KG1 (cell line): Measurements from ENCODE around the gene CCDC33.

Source experiments
- DNase-seq: peaks from one replicate; lab custom pipeline; 2025; lab: John Stamatoyannopoulos, UW

CCDC33 gene

DNA sequence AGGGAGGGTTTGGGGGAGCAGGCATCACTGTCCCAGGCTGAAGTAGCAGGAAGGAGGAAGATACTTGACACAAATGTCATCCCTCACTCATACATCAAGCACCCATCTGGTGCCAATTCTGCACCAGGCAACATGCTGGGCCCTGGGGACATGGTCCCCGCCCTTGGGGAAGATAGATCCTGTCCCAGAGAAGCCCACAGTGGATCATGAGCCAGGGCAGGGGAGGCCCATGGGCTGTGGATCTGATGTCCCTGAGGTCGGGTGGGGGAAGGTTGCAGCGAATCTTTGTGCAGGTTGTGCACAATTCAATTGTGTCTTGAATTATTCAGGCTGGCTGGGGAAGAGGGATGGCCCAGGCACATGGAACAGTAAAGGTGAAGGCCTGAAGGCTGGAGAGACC, 6.4 kb upstream of the CCDC33 start:
- DNase-seq, result no peak

DNA sequence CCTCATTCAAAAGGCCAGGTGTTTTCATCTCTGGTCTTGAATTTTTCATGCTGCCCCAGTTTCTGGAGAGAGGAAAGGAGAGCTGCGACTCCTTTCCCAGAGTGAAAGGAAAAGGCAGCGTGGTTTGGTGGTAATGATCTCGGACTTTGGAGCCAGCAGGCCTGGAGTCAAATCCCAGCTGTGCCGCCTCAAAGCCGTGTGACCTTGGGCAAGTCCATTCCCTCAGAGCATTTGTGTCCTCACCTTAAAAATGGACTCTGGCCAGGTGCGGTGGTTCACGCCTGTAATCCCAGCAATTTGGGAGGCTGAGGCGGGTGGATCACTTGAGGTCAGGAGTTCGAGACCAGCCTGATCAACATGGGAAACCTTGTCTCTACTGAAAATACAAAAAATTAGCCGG, 4.7 kb upstream of the CCDC33 start:
- DNase-seq, result no peak

DNA sequence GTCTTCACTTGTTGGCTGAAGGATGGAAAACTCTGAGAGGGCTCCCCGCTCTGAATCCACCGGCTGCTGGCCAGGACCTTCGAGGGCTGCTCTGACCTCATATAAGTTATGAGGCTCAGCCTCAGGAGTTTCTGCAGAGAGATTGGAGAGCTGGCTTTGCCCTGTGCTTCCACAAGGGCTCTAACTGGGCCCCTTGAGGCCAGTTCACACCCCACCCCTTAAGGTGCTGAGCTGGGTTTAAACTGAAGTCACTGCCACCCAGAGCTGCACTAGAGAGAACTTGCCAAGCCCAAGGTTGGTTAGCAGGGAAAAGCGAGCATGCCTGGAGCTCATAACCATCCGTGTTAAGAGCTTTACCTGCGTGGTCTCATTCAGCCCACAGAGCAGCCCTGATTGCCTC, 2.8 kb upstream of the CCDC33 start:
- DNase-seq, result no peak

DNA sequence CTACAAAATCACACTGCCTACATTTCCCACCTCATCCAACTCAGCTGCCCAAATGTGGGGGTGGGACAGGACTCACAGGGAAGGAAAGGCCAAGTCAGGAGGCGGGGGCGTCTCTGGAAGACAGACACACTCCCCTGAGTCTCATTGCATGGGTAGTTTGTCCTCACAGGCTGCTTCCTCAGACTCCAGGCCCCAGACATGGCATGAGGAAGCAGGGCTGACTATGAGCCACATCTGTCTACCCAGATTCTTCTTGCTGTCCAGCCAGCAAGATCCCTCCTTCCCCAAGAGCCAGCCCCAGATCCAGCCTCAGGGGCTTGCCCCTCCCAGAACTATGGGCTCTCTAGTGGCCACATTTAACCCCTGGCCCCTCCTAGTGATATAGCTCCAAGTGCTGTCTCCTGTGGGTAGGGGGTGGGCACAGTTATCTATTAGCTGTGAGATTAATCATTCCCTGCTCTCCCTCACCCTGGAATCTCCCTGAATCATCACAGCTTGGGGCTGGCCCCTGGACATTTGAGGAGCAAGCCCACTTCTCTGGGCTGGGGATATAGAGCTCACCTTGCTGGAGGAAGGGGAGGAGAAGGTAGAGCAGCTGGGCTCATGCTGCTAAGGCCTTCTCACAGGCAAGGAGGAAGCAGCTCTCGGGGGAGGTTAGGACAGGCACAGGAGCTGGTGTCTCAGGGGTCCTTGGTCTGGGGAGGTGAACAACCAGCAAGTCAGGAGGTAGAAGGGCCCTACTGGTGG, 2.1 kb upstream of the CCDC33 start:
- no peak for DNase-seq

DNA sequence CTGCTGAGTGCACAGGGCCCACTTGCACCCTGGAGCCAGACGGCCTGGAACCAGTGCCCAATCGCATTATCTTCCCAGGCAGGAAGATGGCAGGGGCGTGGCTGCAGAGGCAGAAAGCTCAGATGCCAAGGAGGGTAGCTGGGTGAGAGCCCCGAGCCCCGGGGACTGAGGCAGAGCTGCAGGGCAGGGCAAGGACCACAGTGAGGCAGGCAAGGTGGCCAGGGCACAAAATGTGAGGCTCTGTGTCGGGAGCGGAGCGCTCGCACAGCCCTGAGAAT, 1.6 kb upstream of the CCDC33 start:
- no peak for DNase-seq

DNA sequence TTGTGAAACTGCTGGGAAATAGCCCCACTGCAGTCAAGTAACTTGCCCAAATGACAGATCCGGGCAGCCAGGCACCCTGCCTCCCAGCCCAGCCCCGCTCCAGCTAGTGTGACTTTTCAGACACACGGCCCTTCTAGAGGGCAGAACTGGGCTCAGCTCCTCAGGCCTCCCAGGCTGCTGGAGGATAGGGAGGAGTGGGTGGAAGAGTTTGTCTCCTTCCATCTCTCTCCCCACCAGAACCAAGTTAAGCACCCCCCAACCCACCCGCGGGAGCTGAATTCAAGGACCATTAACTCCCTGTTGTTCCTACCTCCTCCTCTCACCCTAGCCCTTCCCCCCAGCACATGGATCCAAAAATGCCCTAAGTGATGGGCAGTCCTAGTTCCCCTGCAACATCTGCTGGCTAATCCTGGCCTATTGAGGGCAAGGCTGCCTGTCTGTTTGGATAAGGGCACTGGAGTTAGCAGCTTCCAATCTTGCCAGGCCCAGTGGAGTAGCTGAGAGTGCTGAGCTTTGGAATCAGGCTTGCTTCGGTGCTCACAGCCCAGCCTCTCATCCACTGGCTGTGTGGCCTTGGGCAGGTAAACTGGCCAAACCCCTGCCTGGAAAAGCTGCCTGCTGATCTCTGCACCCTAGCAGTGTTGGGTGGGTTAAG, 3.1 kb downstream of the CCDC33 start:
- no peak for DNase-seq

DNA sequence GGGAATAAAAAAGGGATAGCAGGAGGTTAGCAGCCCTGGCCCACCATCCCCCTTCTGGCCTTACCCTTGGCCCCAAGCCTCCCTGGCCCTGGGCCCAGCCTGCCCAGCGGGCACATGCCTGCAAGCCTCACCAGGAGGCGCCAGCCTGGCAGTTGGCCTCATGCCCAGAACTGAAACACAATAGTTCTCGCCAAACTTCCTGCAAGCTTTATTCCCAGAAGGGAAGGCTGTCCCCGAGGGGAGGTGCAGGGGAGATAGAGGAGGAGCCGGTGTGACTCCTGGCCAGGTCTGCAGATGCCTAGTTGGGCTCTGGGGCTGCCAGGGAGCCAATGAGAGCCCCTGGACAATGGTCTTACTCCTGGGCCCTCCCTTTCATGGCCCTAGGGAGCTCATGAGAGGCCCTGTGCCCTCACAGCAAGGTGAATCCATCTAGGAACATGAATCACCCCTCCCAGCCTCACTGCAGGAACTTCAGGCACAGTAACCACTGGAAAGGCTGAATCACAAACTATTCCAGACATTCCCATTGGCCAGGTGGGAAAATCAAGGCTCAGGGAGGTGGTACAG, 4.0 kb downstream of the CCDC33 start:
- no peak for DNase-seq

DNA sequence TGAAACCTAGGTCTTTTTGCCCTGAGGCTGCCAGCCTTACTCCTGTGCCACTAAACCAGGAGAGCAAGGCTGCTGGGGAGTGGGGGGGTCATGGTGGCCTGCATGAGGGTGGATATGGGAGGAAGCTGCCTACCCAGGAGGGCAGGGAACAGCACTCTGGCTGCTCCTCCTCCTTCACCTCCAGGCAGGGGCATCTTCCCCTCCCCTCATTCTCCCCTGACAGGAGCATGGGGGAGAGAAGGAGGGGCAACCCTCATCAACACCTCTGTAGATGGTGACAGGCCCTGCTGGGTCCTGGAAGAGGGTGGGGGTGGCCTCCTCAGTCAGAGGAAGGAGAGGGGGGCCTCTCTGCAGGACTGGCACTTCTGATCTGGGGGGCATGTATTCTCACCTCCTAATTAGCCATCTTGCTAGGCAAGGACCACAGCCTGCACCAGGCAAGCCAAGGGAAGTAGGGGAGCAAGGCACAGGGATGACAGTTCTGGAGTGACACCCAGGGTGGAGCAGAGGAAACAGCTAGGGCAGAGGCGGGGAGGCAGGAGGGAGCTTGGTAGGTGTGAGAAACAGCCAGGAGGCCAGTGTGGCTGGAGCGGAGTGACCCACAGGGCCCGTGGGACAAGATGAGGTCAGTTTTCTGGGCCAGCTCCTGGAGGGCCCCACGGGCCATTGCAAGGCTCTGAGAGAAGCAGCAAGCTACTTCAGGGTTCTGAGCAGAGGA, 4.9 kb downstream of the CCDC33 start:
- DNase-seq, result no peak

DNA sequence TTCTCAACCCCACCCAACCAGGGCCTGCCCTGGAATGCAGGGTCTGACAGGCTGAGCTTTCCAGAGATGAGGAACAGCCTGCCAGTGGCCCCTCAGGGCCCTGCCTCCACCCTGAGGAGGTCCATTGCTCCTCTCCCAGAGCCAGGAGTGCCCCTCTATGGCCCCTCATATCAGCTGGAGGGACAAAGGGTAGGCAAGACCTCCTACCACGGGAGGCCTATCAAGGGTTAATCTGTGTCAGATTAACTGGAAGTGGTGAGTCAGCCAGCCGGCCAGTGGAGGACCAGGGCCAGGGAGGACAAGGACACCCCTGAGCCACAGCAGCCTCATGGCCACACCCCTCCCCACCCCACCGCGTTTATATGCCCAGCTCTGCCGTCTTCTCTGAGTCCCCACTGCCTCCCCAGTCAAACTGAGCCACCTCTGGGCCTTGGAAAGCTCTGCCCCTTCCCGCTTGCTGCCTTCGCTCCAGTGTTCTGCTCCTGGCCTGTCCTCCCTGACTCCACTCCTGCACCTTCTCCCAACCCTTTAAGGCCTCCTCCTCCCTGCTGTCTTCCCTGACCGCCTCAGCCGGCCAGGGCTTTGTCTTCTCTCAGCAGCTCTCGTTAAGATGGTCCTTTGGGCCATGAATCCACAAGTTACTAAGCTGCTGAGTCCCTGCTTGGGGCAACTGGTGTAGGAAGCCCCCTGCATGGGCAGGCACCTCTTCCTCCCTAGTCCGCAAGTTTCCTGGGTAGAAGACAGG, 6.5 kb downstream of the CCDC33 start:
- no peak for DNase-seq

DNA sequence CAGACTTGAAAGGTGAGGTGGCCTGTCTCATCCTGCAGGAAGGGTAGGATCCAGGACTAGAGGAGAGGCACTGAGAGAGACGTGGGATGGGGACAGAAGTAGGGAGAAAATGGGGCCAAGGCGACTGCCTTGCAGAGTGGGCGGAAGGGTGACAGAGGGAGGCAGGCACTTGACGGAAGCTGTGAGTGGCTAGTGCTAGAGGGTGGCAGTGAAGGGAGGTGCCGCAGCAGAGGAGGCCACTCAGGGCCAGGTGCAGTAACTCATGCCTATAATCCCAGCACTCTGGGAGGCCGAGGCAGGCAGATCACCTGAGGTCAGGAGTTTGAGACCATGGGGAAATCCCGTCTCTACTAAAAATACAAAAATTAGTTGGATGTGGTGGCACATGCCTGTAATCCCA, 7.3 kb downstream of the CCDC33 start:
- DNase-seq, result no peak

DNA sequence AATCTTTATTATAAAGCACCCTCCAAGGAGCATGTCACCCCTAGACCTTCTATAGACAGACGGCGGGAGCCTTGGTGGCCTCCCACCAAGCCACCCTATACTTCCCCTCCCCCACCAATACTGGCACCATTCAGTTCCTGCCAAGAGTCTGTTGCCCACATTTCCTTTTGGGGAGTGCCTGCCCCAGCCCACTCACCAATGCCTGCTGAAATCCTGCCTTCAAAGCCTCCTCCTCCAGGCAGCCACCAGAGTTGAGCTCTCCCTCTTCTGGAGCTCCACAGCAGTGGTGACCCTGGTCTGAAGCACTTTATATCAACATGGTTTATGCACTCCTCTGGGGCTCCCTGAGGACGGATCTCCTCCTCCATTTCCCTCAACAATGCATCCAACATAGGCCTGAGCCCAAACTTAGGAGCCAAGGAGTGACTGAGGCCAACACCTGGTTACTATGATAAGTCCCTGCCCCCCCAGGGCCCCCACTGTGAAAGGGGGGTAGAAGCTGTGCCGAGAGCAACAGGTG, 8.8 kb downstream of the CCDC33 start:
- no peak for DNase-seq

DNA sequence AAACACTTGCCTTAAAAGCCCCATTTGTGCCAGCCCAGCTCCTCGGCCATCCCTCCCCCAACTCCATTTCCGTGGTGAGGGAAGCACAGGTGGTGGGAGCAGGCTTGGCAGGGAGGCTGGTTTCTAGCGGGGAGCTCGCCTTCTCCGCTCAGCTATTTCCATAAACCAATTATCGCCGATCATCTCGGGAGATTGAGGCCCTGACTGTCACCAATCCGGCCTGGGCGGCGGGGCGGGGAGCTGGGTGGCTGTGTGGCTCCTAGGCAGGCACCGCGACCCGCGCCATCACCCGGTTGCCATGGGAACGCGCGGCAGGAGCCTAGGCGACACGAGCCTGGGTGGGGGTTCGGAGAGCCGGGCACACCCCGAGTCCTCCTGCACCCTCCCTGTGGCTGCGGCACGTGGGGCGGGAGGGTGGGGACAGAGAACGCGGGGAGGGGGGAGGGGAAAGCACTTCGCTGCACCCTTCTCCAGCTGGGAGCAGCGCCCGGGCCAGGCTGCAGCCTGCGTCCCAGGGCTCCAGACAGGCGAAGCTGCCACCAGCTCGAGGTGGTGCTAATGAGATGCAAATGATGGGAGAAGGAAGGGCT, 9.3 kb downstream of the CCDC33 start:
- no peak for DNase-seq

DNA sequence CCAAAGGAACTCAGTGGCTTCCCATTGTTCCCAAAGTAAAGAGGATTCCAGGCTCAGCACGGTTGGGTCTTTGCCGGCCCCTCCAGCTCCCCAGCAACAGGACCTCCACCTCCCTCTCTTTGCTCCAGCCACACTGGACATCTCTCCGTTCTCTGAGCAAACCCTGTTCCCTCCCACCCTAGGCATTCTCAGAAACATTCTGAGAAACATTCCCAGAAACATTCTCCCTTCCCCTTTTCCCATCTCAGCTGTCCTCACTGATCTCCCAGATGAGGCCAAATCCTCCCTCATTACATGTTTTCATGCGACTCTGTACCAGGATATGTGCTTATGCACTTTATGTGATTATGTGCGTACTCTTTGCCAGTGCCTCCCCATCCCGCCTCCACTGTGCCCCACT, 14.1 kb downstream of the CCDC33 start:
- DNase-seq, result no peak

DNA sequence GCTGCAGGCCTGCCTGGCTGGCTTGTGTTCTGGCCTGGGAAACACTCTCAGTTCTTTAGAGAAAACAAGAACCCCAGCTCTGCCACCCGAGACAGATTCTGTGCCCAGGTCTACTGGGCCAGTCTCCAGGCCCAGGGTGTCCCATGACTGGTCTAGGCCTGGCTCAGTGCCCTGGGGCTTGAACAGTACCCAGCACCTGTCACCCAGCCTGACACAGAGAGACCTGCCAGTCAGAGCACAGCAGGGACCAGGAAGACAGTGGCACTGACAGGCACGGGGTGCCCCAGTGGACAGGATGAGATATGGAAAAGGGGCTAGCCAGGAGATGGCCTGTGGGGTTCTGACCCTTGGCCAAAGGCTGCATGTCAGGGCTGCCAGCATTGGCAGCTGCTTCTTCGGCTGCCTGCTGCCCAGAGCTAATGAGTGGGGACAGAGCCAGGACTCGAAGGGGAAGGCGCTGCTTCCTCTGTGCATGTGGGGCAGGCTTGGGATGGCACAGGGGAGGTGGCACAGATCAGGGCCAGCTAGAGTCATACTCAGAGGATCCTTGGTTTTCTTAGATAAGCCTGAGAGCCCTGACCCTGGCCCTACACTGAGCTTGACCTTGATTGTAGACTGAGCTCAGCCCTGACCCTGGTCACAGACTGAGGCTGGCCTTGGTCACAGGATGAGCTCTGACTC, 15.1 kb downstream of the CCDC33 start:
- no peak for DNase-seq

DNA sequence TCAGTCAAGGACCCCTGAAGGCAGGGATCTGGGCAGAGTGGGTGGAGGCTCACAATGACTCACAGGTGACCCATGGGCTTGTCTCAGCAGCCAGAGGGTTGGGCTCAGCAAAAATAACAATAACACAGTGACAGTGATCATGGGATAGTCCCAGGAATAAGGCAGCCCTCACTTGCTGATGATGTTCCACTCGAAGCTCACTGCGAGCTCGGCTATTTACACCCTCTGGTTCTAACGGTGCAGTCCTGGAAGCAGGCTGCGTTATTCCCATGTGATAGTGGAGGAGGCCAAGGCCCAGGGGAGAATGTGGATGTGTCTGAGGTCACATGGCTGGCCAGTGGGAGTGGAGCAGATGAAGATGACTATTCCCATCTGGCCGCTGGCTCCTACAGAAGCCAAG, 16.2 kb downstream of the CCDC33 start:
- DNase-seq, result no peak

DNA sequence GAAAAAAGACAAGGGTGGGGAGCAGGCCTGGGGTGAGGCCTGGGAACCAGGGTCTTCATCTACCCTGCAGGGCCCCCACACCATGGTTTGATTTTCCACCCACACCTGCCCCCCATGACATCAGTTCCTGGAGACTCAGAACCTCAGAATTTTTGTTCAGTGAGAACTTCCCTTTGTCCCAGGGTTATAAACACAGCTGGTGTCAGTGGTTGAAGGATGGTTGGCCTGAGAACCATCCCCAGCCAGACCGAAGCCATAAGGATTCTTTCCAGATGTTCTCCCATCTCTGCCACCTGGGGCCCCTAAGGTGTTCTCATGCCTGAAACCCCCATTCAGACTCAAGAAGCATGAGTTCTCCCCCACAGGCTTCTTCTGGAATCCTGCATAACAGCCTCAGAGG, 16.6 kb downstream of the CCDC33 start:
- no peak for DNase-seq

DNA sequence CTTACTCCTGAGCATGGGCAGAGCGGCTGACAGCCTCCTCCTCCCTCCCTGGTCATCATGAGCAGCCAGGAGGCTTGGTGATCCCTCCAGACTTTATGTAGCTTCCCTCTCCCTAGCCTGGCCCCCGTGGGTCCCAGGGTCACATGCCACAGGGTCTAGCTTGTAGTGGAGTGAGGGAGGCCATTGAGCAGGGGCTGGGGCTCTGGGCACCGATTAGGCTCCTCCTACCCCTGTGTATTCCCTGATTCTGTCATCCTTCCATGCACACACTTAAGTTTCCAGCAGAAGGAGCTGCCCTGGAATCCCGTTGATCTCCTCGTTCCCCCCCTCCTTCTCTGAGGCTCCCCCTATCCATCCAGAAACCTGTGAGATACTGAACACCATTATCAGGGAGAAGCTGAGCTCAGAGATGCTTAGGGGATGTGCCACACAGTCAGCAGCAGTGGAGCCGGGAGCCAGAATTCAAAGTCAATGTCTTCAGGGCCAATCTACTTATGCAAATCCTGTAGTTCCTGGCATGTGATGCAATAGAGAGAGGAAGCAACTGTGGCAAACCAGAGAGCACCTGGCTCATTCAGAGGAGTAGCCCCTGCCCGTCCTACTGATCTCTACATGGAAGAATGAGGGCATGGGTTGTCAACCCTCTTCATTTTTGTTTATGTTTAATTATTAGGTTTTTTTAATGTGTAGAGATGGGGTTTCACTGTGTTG, 17.2 kb downstream of the CCDC33 start:
- no peak for DNase-seq

DNA sequence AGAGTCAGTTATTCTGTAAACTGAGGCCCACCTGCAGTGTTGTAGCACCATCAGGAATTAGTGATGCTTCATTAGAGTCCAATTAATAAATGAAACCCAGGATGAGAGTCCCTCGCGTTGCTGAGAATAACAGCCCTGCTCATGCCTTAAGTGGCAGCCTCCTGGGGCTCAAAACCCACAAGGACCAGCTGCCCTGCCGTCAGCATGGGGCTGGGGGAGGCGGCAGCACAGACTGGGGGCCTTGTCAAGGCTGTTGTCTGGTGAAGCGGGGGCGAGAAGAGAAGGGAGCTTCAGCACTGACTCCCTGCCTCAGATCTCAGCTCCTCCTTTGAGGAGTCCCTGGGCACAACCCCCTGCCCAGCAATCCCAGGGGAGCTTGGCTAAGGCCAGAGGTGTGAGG, 21.0 kb downstream of the CCDC33 start:
- DNase-seq, result no peak

DNA sequence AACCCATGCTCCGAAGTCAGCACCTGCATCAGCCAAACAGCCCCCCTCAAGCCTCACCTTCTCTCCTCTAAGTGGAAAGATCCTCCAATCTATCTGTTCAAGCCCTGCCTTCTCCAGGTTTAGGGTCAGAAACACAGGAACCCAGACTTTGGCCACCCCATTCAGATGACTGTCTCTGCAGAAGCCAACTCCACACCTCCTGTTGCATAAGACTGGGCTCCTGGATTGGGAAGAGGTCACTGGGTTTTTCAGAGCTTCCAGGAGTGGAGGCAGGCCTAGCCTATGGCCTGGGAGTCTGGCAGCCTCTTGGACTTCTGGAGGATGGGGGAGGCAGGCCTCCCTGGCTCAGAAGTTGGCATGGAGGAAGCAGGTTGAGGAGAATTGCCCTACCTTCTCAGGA, 21.5 kb downstream of the CCDC33 start:
- DNase-seq, result no peak

DNA sequence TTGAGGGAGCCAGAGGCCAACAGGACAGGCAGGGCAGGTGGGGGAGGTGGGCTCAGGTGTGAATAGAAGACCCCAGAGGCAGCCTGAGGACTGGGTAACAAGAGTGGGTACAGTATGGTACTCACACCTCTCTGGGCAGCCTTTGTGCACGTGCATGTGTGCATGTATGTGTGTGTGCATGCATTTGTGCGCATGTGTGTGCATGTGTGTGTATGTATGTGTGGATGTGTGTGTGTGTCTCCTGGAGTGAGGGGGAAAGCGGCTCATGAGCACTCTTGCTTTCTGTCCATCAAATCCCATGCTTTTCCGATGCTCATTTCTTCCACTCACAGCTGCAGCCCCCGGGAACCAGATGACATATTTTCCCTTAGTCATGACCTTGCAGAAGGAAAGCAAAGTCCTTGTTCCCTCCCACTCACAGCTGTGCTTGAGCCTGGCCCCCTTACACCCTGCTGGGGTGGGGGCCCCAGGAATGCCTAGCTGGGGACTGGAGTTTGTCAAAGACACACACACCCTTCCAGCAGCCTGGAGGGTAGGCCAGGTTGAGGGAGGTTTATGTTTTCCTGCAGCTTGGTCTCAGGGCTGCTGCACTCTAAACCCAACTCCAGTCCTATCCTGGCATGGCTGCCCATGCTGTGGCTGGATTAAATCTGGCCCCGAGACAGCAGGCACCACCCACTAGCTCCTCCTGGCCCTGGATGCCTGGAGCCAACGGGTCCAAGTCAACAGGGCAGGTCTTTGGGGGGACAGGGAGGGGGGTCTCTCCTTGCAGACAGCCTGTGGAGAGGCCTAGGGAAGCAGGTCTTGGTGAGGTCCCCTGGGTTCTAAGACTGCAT, 22.5 kb downstream of the CCDC33 start:
- no peak for DNase-seq
